Measurements from ENCODE around the gene TMTC4.
"Not testable (repeated sequence)": the region's sequence is repeated elsewhere in the genome, so short reads cannot be mapped to it uniquely, and the experiment has no call there.

TMTC4 gene

DNA sequence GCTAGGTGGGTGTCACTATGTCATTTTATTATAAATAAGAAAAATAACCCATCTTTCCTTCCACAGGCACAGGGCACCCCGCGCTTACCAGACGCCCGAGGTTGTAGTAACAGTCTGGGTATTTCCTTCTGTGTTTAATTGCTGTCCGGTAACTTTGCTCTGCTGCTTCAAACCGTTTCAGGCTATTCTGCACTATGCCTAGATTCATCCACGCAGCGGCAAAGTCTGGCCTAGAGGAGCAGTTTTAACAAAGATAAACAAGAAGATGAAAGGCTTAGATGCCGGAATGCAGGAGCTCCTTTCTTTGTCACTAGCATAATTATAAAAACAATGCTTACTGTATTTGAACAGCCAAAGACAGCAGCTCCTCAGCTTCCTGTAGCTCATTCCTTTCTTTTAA lies 49.1 kb downstream of the TMTC4 start:
- DNase-seq (ENCODE audit: low spot score), result no peak

DNA sequence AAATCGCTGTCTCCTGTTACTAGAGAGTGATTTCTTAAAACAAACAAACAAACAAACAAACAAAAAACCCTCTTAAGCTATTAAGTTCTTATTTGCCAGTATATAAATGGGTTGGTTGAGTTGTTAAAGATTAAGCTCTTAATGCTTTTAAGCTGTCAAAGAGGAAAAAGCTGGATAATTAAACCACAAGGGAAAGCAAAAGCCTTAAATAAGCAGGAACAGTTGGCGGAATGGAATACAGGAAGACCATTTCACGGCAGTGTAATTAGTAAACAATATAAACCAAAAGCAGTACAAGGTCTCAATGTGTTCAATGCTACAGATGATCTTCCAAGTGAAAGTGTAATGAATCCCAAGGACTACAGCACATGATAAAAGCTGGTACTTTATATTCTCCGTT lies 53.8 kb downstream of the TMTC4 start:
- no peak for DNase-seq (ENCODE audit: low spot score)

GRCh38 chr13:100619940-100620339 lies 54.7 kb downstream of the TMTC4 start:
- no peak for DNase-seq (ENCODE audit: low spot score)

DNA sequence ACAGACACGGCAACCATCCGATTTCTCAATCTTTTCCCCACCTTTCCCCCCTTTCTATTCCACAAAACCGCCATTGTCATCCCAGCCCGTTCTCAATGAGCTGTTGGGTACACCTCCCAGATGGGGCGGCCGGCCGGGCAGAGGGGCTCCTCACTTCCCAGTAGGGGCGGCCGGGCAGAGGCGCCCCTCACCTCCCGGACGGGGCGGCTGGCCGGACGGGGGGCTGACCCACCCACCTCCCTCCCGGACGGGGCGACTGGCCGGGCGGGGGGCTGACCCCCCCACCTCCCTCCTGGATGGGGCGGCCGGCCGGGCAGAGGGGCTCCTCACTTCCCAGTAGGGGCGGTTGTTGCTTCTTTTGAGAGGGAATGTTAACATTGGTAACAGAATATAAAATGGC lies 55.7 kb downstream of the TMTC4 start:
- not testable (repeated sequence) for DNase-seq (ENCODE audit: low spot score)

DNA sequence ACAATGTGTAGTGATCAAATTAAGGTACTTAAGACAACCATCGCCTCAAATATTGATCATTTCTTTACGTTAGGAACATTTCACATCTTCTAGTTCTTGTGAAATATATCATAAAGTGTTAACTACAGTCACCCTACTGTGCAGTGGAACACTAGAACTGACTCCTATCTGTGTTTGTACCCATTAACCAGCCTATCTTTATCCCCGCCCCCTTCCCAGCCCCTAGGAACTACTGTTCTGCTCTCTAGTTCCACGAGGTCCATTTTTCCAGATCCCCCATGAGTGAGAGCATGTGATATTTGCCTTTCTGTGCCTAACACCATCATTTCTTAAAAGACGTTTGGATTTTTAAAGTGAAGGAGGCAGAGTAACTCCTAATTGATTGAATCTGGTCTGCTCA lies 61.6 kb downstream of the TMTC4 start:
- DNase-seq (ENCODE audit: low spot score), result no peak

GRCh38 chr13:100611678-100612492 lies 62.7 kb downstream of the TMTC4 start:
- DNase-seq (ENCODE audit: low spot score), result no peak

DNA sequence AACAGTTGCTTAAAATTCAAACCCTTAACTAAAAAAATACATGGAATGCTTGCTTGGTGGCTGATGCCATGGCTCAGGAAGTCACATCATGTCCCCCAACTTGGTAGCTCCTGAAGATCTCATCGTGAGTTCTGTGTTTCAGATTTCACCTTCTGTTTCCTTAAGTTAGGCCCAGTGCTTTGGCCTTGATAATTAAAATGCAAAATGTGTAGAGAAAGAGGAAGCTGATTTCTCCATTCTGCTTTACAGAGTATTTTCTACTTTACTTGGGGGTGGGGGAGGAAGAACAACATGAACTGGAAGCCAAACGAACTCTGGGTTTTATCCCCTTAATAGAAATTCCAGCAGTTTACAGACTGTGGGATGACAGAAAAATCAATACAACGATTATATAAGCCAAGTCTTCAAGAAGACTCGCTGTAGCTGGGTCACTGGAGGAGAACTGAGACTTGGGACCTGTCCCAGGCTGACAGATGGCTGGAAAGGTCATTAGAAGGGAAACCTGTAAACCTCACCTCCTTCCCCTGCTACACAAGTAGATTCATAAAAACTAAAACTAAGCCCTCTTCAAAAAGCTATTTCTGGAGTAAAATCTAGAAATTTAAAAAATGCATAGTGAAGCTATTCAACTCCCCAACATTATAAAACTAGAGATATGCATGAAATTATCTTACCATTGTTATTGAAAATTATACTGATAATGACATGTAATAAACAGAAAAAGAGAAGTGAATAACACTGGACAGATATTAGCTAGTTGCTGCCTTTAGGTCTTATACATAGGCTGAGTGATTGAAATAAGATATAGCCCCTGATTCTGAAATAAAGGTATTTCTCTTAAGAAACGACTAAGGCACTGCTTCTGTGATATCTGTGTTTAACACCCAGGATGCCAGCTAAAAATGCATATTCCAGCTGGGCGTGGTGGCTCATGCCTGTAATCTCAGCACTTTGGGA lies 63.9 kb downstream of the TMTC4 start:
- DNase-seq (ENCODE audit: low spot score), result no peak

GRCh38 chr13:100608906-100609305 lies 65.7 kb downstream of the TMTC4 start:
- no peak for DNase-seq (ENCODE audit: low spot score)

DNA sequence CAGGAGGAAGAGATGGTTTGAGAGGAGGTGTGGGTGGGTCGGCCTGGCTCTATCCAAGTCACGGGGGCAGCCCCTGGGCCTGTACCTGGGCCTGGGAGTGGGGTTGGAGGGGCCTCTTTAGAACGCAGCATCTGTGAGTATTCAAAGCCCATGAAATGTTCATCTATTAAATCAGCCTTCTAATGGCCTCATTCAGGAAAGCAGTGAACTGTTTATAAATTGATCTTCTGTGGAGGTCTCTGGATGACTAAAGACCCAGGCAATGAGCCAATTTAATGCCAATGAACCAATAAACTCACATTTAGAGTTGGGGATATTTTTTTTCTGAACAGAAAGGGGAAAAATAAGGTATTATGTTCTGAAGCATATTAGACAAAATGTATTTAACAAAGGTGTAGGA lies 66.1 kb downstream of the TMTC4 start:
- no peak for DNase-seq (ENCODE audit: low spot score)

GRCh38 chr13:100604918-100605710 lies 69.5 kb downstream of the TMTC4 start:
- DNase-seq (ENCODE audit: low spot score), result no peak

- no peak for DNase-seq (ENCODE audit: low spot score)
These were observed 72.0 kb downstream of the TMTC4 start for GRCh38 chr13:100602493-100603111.

DNA sequence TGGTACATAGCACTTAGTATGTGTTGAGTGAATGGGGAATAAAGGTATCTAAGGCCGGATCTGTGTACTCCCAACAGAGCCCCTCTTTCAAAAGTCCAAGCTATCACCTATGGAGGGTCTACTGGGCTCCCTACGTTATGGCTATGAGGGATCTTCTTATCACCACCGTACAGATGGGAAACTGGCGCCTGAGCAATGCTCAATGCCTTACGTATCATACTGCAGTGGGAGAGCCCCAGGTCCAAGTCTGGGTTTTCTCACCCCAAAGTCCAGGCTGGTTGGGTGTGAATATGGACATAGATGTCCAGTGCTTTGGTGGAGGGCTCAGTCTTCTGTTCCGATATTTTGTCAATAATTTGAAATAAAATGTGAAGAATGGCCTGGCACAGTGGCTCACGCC lies 72.9 kb downstream of the TMTC4 start:
- no peak for DNase-seq (ENCODE audit: low spot score)

- DNase-seq (ENCODE audit: low spot score), result no peak
These were observed 73.7 kb downstream of the TMTC4 start for GRCh38 chr13:100600915-100601314.

- no peak for DNase-seq (ENCODE audit: low spot score)
These were observed 74.1 kb downstream of the TMTC4 start for GRCh38 chr13:100600461-100600860.

- DNase-seq (ENCODE audit: low spot score), result no peak
These were observed 77.3 kb downstream of the TMTC4 start for GRCh38 chr13:100597253-100597652.

- DNase-seq (ENCODE audit: low spot score), result no peak
These were observed 78.1 kb downstream of the TMTC4 start for GRCh38 chr13:100596516-100596915.

- no peak for DNase-seq (ENCODE audit: low spot score)
These were observed 79.9 kb downstream of the TMTC4 start for GRCh38 chr13:100594731-100595130.

DNA sequence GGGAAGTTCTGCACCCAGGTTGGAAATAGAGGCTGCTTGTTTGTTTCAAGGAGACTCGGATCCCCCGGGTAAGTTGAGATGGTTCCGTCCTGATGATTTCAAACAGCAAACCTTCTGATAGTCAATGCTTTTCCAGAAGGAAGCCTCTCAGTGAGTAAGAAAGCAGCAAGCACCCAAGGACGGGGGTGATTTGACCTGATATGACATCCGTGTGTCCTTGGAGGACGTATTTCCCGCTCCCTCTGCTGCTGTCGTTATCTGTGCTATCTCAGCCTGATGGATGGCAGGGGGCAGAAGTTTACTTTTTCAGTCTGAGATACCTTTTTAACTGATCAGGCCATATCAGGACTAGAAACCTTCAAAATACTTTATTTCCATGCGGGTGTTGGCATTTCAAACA lies 80.3 kb downstream of the TMTC4 start:
- DNase-seq (ENCODE audit: low spot score), result no peak

DNA sequence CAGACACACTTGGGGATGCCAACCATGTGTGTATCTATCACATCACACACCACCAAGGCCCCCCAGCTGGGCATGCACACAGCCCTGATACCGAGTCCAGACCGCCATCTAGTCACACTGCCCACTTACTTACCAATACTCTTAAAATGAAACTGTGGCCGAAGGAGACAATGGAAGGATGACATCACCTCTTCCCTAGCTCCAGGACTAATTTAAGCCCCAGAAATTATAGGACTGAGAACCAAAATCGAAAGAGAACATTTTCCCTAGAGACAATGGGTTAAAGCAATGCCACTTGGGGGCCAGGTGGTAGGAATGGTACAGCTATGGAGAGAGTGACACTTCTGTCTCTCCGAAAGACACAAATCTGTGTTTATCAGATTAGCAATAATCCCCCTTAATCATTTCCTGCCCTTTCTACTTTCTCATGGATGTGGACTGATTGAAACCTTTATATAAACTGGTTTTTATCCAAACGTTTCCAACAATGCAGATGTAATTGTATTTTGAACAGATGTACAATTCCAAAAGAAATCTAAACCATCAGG lies 85.3 kb downstream of the TMTC4 start:
- DNase-seq (ENCODE audit: low spot score), result no peak

DNA sequence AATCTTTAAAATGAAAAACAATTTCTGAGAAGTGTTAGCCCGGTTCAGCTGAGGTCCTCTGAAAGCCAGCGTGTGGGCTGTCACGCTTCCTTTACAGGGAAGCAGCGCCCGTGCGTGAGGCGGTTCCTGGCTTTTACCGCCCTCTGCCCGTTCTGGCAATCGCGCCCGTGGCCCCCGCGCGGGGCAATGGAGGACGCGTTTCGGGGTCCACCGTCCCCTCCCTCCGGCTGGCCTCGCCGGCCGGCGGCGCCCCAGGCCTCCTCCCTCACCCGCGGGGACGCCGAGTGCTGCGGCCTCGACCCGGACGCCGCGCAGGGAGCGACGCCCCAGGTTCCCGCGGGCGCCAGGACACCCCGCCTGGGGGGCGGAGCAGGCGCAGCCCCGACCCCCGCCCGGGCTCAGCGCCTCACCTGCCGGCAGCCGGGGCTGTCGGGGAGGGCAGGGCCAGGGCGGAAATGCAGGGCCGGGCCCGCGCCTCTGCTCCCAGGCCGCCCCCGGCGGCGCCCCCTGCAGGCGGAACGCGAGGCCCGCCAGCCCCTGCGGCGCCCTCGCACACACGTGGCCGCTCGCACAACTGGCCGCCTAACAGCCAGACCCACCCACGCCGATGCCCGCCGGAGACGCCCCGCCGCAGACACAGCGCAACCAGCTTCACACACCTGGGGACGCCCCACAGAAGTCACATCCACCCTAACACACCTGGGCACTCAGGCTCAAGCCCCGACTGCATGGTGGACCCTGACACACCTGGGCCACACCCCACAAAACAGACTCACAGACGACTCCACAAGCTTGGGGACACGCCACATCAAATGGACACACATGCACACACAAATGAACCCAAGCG lies 86.0 kb downstream of the TMTC4 start, which contains the start of gene GGACT:
Gene GGACT (minus strand): TSS at position 459 of the 847 bp plus-strand sequence. CDS start 56,198 bp downstream, outside the sequence.
- peak; percentile 58 for DNase-seq (ENCODE audit: low spot score)
